Stimulated activated effector memory CD8-positive, alpha-beta T cell treated with anti-CD3 and anti-CD28 coated beads, Interleukin-12 subunit alpha, Interleukin-12 subunit beta, amount 100 ng/mL, for 72 hours (primary cell): Measurements from ENCODE around the gene TOR4A.
"Not testable (repeated sequence)": the region's sequence is repeated elsewhere in the genome, so short reads cannot be mapped to it uniquely, and the experiment has no call there.

Source experiments
- ATAC-seq: fragments of 150-1000 bp; cut with Tn5 transposase; 2 replicates; pipeline ENCODE4 v1.10.0; 2021
- DNase-seq, 2 donors: peaks; one replicate each; pipeline ENCODE4 v3.0.0; 2021 to 2022; ENCODE audit warnings: low spot score in 2 of 2
- H3K27ac Mint-ChIP-seq: one replicate; pipeline ENCODE4 v1.8.0; 2022; ENCODE audit warnings: mild to moderate bottlenecking, mixed read lengths
- H3K36me3 Mint-ChIP-seq: one replicate; pipeline ENCODE4 v1.8.0; 2022; ENCODE audit warnings: mild to moderate bottlenecking, mixed read lengths
- H3K4me1 Mint-ChIP-seq: one replicate; pipeline ENCODE4 v1.8.0; 2022; ENCODE audit warnings: mixed read lengths
- H3K4me3 Mint-ChIP-seq: one replicate; pipeline ENCODE4 v1.8.0; 2022; ENCODE audit warnings: mild to moderate bottlenecking, mixed read lengths
- H3K9me3 Mint-ChIP-seq: one replicate; pipeline ENCODE4 v1.8.0; 2022; ENCODE audit warnings: mixed read lengths

The TOR4A gene

DNA sequence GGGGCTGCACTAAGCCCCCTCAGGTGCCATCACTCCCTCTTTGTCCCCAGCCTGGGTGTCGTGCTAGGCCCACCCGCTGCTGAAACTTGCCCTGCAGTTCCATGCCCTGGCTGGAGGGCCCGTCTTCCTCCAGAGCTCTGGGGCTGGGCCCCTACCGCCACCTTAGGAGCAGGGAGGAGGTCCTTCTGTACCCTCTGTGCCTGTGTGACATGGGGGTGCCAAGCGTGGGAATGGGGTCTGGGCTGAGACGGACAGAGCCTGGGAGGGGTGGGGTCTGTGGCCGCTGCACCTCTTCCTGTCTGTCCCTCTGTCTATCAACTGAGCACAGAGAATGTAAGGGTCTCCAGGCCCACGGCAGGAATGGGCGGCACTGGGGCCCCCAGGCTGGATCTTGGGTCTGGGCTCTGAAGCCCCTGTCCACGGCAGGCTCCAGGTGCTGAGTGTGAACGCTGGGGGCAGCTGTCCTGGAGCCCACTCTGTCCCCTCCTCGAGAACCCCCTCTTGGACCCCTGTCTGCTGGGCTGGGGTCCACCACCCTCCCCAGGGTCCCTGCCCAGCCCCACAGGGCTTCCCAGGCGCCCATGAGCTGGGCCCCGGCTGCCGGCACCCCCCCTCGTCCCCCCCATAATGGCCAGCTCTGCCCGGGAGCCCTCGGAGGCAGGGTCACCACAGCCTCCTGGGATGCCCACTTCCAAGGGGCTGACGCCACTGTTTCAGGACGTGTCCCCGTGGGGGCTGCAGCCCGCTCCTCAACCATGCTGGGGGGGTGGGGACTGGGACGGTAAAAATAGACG, 40.4 kb downstream of the TOR4A start:
- H3K4me1 Mint-ChIP-seq, result no peaks in the 10 kb centered on the region
- no peaks in the 10 kb centered on the region for H3K9me3 Mint-ChIP-seq
- ATAC-seq (no peak), DNase-seq (no peak)
- no peak overlapping the region for H3K27ac Mint-ChIP-seq
- H3K4me3 Mint-ChIP-seq, result no peak overlapping the region
- H3K36me3 Mint-ChIP-seq, result no peaks in the 10 kb centered on the region

DNA sequence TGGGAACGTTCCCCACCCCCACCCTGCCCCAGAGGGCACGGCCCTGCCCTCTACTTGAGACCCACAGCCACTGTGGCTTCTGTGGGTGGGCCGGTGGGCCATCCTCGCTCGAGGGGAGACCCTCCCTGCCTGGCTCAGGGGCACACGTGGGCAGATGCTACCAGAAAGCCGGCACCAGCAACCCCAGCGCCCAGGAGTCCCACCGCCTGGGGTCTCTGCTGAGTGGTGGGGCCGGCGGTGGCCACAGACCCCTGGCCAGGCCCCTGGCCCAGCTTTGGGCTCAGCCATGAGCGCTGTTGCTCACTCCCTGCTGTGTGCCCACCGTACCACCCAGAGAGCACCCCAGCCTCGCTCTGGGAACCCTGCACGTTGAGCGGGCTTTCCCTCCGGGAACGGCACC, 41.1 kb downstream of the TOR4A start:
- Mint-ChIP-seq H3K4me3 (no peak overlapping the region), H3K27ac (no peak overlapping the region), H3K36me3 (no peaks in the 10 kb centered on the region), H3K9me3 (no peaks in the 10 kb centered on the region), H3K4me1 (no peaks in the 10 kb centered on the region)
- DNase-seq (no peak), ATAC-seq (no peak)

GRCh38 chr9:137319011-137319738, 41.6 kb downstream of the TOR4A start:
- ATAC-seq, result no peak
- no peaks in the 10 kb centered on the region for H3K4me1 Mint-ChIP-seq
- no peak overlapping the region for H3K27ac Mint-ChIP-seq
- no peak overlapping the region for H3K4me3 Mint-ChIP-seq
- H3K36me3 Mint-ChIP-seq, result no peaks in the 10 kb centered on the region
- DNase-seq, result no peak
- H3K9me3 Mint-ChIP-seq, result no peaks in the 10 kb centered on the region

GRCh38 chr9:137319739-137320551, 42.4 kb downstream of the TOR4A start:
- Mint-ChIP-seq H3K27ac (no peak overlapping the region), H3K36me3 (no peaks in the 10 kb centered on the region), H3K4me3 (no peak overlapping the region), H3K4me1 (no peaks in the 10 kb centered on the region), H3K9me3 (no peaks in the 10 kb centered on the region)
- DNase-seq, result no peak
- ATAC-seq, result no peak

- Mint-ChIP-seq H3K9me3 (no peaks in the 10 kb centered on the region), H3K36me3 (no peaks in the 10 kb centered on the region), H3K4me1 (no peaks in the 10 kb centered on the region), H3K27ac (no peak overlapping the region), H3K4me3 (no peak overlapping the region)
- peak; percentile 25 for ATAC-seq
- no peak for DNase-seq
These were observed 43.2 kb downstream of the TOR4A start for GRCh38 chr9:137320555-137321384.

DNA sequence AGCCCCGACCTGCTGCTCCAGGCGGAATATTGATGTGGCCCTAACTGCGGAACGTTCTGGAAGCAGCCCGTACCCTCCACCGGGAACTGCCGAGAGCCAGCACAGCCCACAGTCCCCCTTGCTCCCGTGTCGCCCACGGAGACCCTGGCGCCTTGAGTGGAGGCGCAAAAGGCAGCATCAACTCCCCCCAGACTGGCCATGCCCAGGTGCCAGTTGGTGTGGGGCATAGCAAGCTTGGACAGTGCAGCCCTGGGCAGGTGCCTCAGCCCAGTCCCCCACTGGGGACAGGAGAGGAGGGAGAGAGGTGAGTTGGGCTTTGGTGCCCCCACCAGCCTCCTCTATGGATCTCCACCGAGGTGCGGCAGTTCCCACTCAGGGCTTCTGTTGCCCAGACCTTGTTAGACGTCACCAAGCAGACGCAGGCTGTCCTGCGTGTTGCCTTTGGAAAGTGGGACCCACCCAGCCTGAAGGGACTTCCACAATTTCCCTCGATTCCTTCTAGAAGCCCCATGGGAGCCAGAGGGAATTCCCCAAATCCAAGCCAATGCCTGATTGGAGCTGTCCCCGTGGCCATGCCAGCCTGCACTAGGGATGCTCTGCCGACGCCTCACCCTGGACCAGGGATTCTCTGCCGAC, 44.3 kb downstream of the TOR4A start:
- peaks cover 2% of the 10 kb centered on the region for H3K36me3 Mint-ChIP-seq
- H3K27ac Mint-ChIP-seq, result no peak overlapping the region
- H3K4me1 Mint-ChIP-seq, result peaks cover 4% of the 10 kb centered on the region
- no peak overlapping the region for H3K4me3 Mint-ChIP-seq
- ATAC-seq (no peak), DNase-seq (no peak)
- H3K9me3 Mint-ChIP-seq, result no peaks in the 10 kb centered on the region

- H3K36me3 Mint-ChIP-seq, result peaks cover 17% of the 10 kb centered on the region
- H3K9me3 Mint-ChIP-seq, result no peaks in the 10 kb centered on the region
- H3K4me3 Mint-ChIP-seq, result no peak overlapping the region
- no peak for ATAC-seq
- no peak overlapping the region for H3K27ac Mint-ChIP-seq
- peaks cover 5% of the 10 kb centered on the region for H3K4me1 Mint-ChIP-seq
- DNase-seq, result no peak
These were observed 46.2 kb downstream of the TOR4A start for GRCh38 chr9:137323531-137324331.

- no peak overlapping the region for H3K4me3 Mint-ChIP-seq
These were observed 47.6 kb downstream of the TOR4A start for GRCh38 chr9:137325124-137325523.

DNA sequence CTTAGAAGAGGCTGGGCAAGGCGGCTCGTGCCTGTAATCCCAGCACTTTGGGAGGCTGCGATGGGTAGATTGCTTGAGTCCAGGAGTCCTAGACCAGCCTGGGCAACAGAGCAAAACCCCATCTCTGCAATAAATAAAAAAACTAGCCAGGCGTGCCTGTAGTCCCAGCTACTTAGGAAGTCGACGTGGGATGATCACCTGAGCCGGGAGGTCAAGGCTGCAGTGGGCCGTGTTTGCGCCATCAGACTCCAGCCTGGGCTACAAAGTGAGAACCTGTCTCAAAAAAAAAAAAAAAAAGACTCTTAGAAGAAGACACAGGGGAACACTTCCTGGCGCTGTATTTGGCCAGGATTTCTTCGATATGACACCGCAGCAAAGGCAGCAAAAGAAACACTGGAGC, 48.3 kb downstream of the TOR4A start:
- Mint-ChIP-seq H3K27ac (no peak overlapping the region), H3K36me3 (peaks cover 17% of the 10 kb centered on the region), H3K4me3 (no peak overlapping the region), H3K9me3 (no peaks in the 10 kb centered on the region), H3K4me1 (peaks cover 5% of the 10 kb centered on the region)
- DNase-seq (no peak), ATAC-seq (no peak)

More at GRCh38 chr9:137325124-137325523, 47.6 kb downstream of the TOR4A start:
- Mint-ChIP-seq H3K9me3 (no peaks in the 10 kb centered on the region), H3K36me3 (peaks cover 17% of the 10 kb centered on the region), H3K4me1 (peaks cover 5% of the 10 kb centered on the region), H3K27ac (no peak overlapping the region)
- DNase-seq (no peak), ATAC-seq (no peak)

- DNase-seq (no peak), ATAC-seq (no peak)
- no peak overlapping the region for H3K27ac Mint-ChIP-seq
- peaks cover 5% of the 10 kb centered on the region for H3K4me1 Mint-ChIP-seq
- H3K9me3 Mint-ChIP-seq, result no peaks in the 10 kb centered on the region
- H3K36me3 Mint-ChIP-seq, result peaks cover 17% of the 10 kb centered on the region
- H3K4me3 Mint-ChIP-seq, result no peak overlapping the region
These were observed 49.0 kb downstream of the TOR4A start for GRCh38 chr9:137326445-137327065.

DNA sequence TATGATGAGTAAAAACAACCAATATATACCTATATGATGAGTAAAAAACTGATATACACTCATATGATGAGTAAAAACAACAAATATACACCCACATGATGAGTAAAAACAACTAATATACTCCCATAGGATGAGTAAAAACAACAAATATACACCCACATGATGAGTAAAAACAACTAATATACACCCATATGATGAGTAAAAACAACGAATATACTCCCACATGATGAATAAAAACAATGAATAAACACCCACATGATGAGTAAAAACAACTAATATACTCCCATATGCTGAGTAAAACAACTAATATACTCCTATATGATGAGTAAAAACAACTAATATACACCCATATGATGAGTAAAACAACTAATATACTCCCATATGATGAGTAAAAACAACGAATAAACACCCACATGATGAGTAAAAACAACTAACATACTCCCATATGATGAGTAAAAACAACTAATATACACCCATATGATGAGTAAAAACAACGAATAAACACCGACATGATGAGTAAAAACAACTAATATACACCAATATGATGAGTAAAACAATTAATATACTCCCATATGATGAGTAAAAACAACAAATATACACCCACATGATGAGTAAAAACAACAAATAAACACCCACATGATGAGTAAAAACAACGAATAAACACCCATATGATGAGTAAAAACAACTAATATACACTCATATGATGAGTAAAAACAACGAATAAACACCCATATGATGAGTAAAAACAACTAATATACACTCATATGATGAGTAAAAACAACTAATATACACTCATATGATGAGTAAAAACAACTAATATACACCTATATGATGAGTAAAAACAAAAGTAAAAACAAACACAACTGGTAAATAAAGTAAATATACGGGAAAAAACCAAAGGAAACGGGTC, 50.4 kb downstream of the TOR4A start:
- Mint-ChIP-seq H3K36me3 (peaks cover 17% of the 10 kb centered on the region), H3K27ac (peak overlapping the region; percentile 87)
- DNase-seq, H3K4me1 Mint-ChIP-seq, ATAC-seq, H3K4me3 Mint-ChIP-seq, H3K9me3 Mint-ChIP-seq: not testable (repeated sequence)

DNA sequence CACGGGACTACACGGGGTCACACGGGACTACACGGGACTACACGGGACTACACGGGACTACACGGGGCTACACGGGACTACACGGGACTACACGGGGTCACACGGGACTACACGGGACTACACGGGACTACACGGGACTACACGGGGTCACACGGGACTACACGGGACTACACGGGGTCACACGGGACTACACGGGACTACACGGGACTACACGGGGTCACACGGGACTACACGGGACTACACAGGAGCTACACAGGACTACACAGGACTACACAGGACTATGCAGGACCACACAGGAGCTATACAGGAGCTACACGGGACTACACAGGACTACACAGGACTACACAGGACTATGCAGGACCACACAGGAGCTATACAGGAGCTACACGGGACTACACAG, 52.1 kb downstream of the TOR4A start:
- ATAC-seq, H3K4me1 Mint-ChIP-seq, H3K27ac Mint-ChIP-seq, H3K4me3 Mint-ChIP-seq, H3K9me3 Mint-ChIP-seq, DNase-seq: not testable (repeated sequence)
- H3K36me3 Mint-ChIP-seq, result peaks cover 17% of the 10 kb centered on the region

DNA sequence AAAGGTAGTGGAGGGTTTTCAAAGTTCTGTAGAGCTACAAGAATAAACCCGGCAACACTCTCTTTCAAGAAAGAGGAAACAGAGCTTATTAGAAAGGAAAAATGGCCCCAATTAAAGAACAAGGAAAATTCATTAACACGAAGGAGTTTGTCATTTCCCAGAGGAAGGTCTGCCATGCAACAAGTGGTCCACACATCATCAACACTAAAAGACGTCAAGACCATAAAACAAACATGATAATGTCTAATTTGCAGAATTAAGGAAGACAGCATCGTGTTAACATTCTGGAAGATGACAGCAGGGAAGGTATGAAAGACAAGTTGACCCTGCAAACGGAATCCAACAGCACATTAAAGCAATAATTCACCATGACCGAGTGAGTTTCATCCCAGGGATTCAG, 53.2 kb downstream of the TOR4A start:
- no peak for DNase-seq
- Mint-ChIP-seq H3K27ac (no peak overlapping the region), H3K36me3 (peaks cover 17% of the 10 kb centered on the region), H3K4me3 (no peak overlapping the region), H3K9me3 (no peaks in the 10 kb centered on the region), H3K4me1 (peaks cover 5% of the 10 kb centered on the region)
- ATAC-seq, result no peak
